ENCODE results near the gene SCARB1.

SCARB1 gene

GRCh38 chr12:124730455-124730932, 133.2 kb downstream of the SCARB1 start:
- no peak for DNase-seq (ENCODE audit: low spot score)

- no peak for DNase-seq (ENCODE audit: low spot score)
Measured at GRCh38 chr12:124727922-124728321, 135.7 kb downstream of the SCARB1 start.

- no peak for DNase-seq (ENCODE audit: low spot score)
Measured at GRCh38 chr12:124727264-124727800, 136.3 kb downstream of the SCARB1 start.

All from HuH-7.5 (cell line).